ENCODE measurements around the gene NCOA6. TPM values are rescaled to one million over a fixed set of nuclear protein-coding genes. Genes with fewer than 3 reads are reported as not detected.

Gene NCOA6
- total RNA-seq, 1 donor from 2014 or later: 79.5 TPM

DNA sequence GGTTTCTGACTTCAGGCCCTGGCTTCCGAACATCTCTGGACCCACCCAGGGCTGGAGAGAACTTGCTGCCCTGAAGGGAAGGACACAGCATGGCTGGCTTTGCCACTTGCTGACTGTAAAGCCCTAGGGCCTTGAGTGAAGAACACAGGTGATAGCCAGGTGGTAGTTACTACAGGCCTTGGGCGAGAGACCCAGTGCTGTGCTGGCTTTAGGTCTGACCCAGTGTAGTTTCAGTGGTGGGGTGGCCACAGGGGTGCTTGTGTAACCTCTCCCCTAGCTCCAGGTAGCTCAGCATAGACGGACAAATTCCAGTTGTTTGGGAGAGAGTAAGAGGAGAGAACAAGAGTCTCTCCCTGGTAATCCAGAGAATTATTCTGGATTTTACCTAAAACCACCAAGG lies 27.1 kb downstream of the NCOA6 start:
- Mint-ChIP-seq H3K36me3 (ENCODE audit: low read depth) (peaks cover 24% of the 10 kb centered on the region), H3K9me3 (peaks cover 8% of the 10 kb centered on the region), H3K4me1 (peaks cover 15% of the 10 kb centered on the region), H3K27ac (ENCODE audit: unreplicated experiment) (no peak overlapping the region), H3K27me3 (ENCODE audit: low read depth) (no peaks in the 10 kb centered on the region), H3K4me3 (no peak overlapping the region)
- TF ChIP-seq, protein P1, sequence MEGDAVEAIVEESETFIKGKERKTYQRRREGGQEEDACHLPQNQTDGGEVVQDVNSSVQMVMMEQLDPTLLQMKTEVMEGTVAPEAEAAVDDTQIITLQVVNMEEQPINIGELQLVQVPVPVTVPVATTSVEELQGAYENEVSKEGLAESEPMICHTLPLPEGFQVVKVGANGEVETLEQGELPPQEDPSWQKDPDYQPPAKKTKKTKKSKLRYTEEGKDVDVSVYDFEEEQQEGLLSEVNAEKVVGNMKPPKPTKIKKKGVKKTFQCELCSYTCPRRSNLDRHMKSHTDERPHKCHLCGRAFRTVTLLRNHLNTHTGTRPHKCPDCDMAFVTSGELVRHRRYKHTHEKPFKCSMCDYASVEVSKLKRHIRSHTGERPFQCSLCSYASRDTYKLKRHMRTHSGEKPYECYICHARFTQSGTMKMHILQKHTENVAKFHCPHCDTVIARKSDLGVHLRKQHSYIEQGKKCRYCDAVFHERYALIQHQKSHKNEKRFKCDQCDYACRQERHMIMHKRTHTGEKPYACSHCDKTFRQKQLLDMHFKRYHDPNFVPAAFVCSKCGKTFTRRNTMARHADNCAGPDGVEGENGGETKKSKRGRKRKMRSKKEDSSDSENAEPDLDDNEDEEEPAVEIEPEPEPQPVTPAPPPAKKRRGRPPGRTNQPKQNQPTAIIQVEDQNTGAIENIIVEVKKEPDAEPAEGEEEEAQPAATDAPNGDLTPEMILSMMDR (conservative IDR thresholded peaks at IDR 0.05): no peak
- no peak for DNase-seq (ENCODE audit: low read depth, low spot score)

DNA sequence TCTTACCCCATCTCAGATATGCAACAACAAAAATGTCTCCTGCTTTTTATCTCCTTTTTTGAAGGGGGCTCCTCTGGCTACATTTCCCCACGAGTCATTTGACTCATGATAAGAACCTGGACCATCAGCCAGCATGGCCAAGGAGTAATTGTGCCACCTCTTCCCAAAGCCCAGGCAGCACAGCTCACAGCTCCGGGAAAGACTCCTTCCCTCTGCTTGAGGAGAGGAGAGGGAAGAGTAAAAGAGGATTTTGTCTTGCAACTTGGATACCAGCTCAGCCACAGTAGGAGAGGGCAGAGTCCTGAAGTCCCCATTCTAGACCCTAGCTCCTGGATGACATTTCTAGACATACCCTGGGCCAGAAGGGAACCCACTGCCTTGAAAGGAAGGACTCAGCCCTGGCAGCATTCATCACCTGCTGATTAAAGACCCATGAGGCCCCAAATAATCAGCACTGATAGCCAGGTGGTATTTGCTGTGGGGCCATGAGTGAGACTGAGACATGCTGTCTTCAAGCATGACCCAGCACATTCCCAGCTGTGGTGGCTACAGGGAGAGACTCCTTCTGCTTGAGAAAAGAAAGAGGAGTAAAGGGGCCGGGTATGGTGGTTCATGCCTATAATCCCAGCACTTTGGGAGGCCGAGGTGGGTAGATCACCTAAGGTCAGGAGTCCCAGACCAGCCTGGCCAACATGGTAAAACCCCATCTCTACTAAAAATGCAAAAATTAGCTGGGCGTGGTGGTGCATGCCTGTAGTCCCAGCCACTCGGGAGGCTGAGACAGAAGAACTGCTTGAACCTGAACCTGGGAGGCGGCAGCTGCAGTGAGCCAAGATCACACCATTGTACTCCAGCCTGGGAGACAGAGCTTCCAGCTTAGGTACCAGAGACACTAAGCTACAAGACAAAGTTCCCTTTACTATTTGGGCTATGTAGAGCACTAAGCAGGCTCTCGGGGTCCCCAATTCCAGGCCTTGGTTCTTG lies 28.1 kb downstream of the NCOA6 start:
- no peak for DNase-seq (ENCODE audit: low read depth, low spot score)
- Mint-ChIP-seq H3K9me3 (peaks cover 8% of the 10 kb centered on the region), H3K4me1 (peaks cover 15% of the 10 kb centered on the region), H3K36me3 (ENCODE audit: low read depth) (peaks cover 24% of the 10 kb centered on the region), H3K4me3 (no peak overlapping the region), H3K27me3 (ENCODE audit: low read depth) (no peaks in the 10 kb centered on the region), H3K27ac (ENCODE audit: unreplicated experiment) (no peak overlapping the region)
- TF ChIP-seq, protein P1 (conservative IDR thresholded peaks at IDR 0.05): no peak

DNA sequence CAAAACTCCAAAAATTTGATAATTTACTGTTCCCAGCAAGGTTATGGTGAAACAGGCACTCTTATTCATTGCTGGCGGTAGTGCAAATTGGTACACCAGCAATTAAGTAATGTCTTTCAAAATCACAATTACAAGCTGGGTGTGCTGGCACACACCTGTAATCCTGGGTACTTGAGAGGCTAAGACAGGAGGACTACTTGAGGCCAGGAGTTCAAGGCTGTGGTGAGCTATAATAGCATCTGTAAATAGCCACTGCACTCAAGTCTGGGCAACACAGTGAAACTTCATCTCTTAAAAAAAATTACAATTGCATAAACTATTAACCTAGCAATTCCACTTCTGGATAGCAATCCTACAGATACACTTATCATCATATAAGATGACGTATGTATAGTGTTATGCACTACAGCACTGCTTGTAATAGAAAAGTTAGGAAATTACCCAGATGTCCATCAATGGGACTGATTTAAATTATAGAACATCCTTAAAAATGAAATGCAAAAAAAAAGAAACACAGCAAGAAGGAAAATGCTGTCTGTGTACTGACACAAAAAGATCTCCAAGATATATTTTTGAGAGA lies 31.4 kb downstream of the NCOA6 start:
- no peaks in the 10 kb centered on the region for H3K9me3 Mint-ChIP-seq
- TF ChIP-seq, protein P1 (conservative IDR thresholded peaks at IDR 0.05): no peak
- no peak for DNase-seq (ENCODE audit: low read depth, low spot score)
- no peak overlapping the region for H3K27ac Mint-ChIP-seq (ENCODE audit: unreplicated experiment)
- H3K27me3 Mint-ChIP-seq (ENCODE audit: low read depth): no peaks in the 10 kb centered on the region
- peaks cover 5% of the 10 kb centered on the region for H3K36me3 Mint-ChIP-seq (ENCODE audit: low read depth)
- no peak overlapping the region for H3K4me3 Mint-ChIP-seq
- peaks cover 16% of the 10 kb centered on the region for H3K4me1 Mint-ChIP-seq

DNA sequence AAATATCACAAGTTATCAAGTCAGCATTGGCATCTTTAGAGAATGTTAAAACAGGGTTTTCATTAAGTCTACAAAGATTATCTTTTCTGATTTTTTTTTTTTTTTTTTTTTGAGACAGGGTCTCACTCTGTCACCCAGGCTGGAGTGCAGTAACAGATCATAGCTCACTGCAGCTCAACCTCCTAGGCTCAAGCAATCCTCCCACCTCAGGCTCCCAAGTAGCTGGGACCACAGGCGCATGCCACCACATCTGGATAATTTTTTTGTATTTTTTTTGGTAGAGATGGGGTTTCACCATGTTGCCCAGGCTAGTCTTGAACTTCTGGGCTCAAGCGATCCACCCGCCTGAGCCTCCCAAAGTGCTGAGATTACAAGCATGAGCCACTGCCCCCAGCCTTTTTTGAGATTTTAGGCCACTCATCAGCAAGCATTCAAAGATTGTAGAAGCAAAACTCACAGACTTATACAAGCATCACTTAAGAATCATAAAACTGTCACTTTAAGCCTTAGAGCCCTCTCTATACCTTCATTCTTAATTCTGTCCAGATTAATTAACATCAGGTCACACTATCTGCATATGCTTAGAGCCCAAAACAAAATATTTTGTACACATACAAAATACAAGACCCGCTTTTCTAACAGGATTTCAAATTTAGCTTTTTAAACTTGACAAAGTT lies 32.6 kb downstream of the NCOA6 start:
- Mint-ChIP-seq H3K4me1 (peaks cover 13% of the 10 kb centered on the region), H3K27ac (ENCODE audit: unreplicated experiment) (no peak overlapping the region), H3K27me3 (ENCODE audit: low read depth) (no peaks in the 10 kb centered on the region), H3K9me3 (no peaks in the 10 kb centered on the region), H3K4me3 (no peak overlapping the region), H3K36me3 (ENCODE audit: low read depth) (no peaks in the 10 kb centered on the region)
- DNase-seq (ENCODE audit: low read depth, low spot score): no peak
- TF ChIP-seq, protein P1 (conservative IDR thresholded peaks at IDR 0.05): no peak

DNA sequence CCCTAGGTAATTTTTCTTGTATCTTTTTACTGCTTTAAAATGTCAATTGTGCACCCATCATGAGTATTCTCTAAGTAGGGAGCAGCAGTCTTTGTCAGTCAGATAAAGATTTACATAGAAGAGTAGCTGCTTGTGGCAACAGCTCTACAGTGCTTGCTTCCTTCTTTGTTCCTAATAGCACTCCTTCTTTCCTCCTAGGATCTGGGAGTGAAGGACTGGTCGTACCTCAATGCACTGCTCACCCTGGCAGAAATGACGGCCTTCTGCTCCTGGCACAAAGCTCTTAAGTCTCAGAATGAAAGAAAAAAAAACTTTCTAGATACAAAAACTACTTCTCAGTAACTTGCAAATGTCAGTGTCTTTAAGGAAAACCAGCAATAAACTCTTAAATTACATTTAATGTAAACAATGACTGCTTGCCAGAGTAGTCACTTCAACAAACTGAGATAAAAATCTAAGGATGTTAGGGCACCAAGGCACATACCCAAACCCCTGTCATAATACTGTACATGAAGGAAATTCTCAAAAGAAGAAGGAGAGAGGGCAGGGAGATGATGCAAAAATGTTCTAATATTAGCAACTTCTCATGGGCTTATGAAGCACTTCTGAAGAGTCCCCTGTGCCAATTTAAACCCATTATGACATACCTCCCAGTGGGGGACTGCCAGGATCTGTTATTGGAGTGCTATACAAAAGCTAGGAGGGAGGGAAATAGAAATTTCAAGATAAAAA lies 34.0 kb downstream of the NCOA6 start:
- Mint-ChIP-seq H3K27ac (ENCODE audit: unreplicated experiment) (peak overlapping the region; percentile 84), H3K4me3 (no peak overlapping the region), H3K27me3 (ENCODE audit: low read depth) (no peaks in the 10 kb centered on the region), H3K9me3 (no peaks in the 10 kb centered on the region), H3K36me3 (ENCODE audit: low read depth) (no peaks in the 10 kb centered on the region), H3K4me1 (peaks cover 13% of the 10 kb centered on the region)
- DNase-seq (ENCODE audit: low read depth, low spot score): no peak
- TF ChIP-seq, protein P1 (conservative IDR thresholded peaks at IDR 0.05): no peak
